Activated CD4-positive, alpha-beta T cell treated with anti-CD3 and anti-CD28 coated beads, Interleukin-2, amount 50 U/mL, for 4 hours (primary cell): Measurements from ENCODE around the gene GRIK4.
A peak's percentile ranks its signal among the peaks of the same experiment; 100 is the strongest.

ENCODE experiments used
- DNase-seq, 2 experiments: peaks; one replicate each; pipeline ENCODE4 v3.0.0-alpha.2; 2020

Gene GRIK4

DNA sequence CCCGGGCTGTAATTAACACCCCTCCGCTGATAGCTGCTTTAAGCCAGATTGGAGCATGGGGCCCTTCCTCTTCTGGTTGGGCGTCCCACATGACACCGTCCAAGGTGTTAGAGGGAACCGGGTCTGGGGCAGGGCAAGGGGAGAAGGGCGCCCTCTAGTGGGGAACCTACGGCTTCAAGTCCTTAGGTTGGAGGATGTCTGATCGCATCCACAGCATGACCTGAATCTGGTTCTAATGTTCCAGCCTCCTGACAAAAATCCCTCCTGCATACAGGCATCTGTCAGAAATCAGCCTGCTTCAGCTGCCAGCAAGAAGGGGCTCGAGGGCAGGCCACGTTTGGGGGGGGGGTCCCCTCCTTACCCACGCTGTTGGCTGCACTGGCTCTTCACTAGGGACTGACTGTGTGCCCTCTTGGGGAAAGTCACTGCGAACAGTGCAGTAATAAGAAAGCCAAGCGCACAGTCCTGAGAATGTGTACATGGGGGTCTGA is 418.2 kb downstream of the GRIK4 start:
- DNase-seq: peak; percentile 9 to 10

GRCh38 chr11:120931057-120931779 is 419.7 kb downstream of the GRIK4 start:
- no peak for DNase-seq

DNA sequence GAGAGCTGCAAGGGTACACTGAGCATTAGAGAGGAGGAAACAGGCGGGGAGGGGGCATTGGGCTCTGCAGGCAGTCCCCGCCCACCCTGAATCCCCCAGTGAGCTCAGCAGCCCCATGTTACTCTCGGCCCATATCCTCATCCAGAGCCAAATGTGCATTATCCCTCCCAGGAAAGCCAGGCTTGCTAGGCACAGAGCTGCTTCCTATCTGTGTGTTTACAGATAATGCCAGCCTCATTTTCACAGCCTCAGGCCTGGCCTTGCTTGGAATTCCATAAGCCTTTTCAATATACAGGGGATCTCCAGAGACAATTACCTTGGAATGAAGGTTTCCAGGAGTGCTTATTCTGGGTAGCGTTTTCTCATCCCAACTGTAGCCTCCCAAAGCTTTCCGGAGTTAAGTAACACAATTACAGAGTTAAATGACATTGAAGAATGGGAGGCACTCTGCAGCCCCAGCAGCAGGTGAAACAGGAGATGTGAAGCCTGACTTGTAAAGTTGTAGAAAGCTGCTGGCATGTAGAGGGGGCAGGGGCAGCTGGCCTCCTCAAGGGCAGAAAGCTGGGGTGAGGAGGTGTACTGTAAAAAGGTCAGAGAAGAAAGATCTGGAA is 420.9 kb downstream of the GRIK4 start:
- no peak for DNase-seq

GRCh38 chr11:120936356-120936755 is 424.8 kb downstream of the GRIK4 start:
- no peak for DNase-seq

DNA sequence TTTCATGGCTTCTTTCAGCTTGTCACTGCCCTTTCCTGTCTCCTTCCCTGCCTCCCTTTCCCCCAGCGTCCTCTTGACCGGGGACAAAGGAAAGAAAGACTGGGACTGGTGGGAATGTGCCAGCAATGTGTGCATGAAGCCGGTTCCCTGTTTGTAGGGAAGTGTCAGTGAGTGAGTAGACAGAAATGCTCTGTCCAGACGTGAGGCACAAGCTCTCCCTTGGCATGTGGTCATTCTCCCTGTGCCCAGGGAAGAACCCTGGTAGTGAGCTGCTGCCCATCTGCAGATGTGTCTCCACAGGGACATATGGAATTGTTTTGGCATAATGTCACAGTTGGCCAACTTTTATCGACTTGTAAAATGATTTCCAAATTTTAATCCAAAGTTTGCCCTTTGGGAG is 426.0 kb downstream of the GRIK4 start:
- DNase-seq: no peak

GRCh38 chr11:120938260-120938659 is 426.7 kb downstream of the GRIK4 start:
- DNase-seq: no peak

GRCh38 chr11:120940160-120940848 is 428.8 kb downstream of the GRIK4 start:
- no peak for DNase-seq

DNA sequence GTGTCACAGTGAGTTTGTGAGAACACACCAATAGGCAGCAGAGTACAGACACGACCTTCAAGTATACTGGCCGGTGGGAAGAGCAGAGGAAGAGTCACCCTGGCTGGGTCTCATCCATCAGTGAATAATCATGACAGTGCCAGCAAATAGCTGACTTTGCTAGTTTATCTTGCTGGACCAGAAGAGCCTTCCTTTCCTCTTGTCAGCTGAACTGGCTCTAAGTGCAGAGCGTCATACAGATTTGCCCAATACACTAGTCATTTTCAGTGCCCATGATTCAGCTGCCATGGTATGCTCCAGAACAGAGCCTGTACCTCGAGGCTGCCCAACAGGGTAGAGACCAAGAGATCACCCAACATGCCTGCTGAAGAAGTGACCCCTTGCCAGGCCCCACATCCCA is 429.5 kb downstream of the GRIK4 start:
- DNase-seq: no peak

- DNase-seq: no peak
These were observed 431.2 kb downstream of the GRIK4 start for GRCh38 chr11:120942701-120943100.

DNA sequence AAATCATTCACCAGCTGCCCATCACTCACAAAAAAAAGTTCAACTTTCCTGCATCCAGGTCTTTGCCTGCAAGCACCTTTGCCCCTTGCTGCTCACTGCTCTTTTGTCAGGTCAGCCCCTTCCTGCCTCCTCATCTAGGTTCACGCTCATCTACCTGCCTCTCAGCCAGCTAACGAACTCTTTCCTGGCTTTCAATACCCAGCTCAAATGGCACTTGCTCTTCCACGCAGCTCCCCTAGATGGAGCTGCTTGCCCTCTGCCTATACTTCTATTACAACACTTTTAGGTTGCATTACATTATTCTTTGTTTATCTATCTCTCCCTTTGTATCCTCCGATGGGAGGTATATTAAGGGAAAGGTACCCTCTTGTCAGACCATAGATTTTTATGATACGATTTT is 433.5 kb downstream of the GRIK4 start:
- no peak for DNase-seq

- no peak for DNase-seq
These were observed 439.3 kb downstream of the GRIK4 start for GRCh38 chr11:120950880-120951279.

- DNase-seq: peak; percentile 39 to 50
These were observed 441.2 kb downstream of the GRIK4 start for GRCh38 chr11:120952461-120953434.

- DNase-seq: no peak
These were observed 442.8 kb downstream of the GRIK4 start for GRCh38 chr11:120954381-120954780.

DNA sequence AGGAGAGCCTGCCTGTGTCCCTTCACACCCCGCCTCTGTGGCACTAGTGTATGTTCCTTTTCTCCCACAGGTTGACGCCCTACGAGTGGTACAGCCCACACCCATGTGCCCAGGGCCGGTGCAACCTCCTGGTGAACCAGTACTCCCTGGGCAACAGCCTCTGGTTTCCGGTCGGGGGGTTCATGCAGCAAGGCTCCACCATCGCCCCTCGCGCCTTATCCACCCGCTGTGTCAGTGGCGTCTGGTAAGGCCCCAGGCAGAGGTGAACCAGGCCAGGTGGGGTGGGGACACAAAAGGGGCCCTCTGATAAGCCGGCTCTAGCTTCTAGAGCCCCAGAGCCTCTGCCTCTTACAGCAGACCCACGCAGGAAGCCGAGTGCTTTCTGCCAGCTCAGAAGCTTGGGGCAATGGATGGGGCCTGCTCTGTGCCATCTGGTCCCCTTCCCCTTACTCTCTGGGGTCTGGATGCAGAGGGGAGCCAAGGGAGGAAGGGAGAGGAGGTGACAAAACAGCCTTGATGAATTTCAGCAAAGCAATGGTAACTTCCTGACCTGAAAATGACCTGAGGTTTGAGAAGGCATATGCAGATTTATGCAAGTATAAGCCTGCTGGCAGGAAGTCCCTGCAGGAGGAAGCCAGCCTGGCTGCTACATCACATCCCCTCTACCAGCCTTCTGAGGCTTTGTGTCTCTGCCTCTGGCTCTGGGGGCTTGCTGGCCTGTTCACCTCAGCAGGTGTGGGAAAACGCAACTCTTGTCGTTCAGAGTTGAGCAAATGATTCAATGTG is 445.4 kb downstream of the GRIK4 start:
- DNase-seq: no peak

DNA sequence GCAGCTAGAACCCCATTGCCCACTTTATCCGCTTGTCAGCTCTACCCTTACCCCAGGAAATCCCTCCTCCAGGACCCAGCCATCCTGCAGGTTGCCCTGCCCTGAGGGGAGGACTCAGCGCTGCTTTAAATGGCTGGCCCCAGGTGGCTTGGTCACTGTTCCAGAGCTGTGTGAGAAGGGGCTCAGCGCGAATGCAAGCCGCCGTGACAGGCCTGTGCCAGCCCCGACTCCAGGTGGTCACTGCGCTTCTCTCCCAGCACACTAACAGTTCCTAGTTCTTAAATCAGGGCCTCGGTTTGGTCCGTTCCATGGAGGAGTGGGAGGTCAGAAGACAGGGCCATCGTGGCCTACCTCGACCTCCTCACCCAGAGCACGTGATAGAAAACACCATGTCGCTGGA is 446.6 kb downstream of the GRIK4 start:
- DNase-seq: no peak

- no peak for DNase-seq
These were observed 447.6 kb downstream of the GRIK4 start for GRCh38 chr11:120959189-120959588.

- no peak for DNase-seq
These were observed 453.3 kb downstream of the GRIK4 start for GRCh38 chr11:120964857-120965256.

- no peak for DNase-seq
These were observed 455.3 kb downstream of the GRIK4 start for GRCh38 chr11:120966840-120967239.

DNA sequence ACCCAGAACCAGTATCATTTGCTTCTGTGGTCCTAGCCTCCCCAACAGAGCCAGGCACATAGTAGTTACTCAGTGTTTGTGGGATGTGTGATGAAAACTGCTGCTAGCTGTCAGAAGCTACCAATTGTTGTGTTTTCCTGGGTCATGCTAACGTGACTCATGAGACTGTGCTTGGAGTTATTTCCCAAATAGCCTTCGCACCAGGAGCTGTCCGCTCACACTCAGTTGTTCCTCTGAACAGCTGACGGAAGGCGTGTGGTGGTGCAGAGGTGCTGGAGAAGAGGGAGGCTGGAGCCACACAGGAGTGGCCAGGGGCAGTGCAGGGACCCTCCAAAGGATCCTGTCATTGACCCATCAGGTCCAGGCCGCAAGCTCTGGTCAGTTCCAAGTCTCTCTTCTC is 458.4 kb downstream of the GRIK4 start:
- no peak for DNase-seq

DNA sequence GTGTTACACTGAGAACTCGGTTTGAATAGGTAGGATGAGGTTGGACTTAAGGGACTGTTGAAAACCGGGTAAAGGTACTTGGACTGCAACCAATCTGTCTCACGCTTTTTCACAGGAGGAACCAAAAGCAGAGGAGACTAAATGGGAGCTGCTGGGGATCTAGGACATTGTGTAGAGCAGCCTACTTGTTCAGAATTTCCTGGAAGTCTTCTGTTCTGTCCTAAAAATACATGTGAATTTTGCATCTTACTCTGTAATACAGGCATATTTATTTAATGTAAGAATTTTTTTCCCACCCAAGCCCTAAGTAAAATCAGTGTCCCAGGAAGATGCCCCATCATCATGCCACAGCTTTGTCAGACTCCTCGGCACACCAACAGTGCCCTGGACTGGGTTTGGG is 460.3 kb downstream of the GRIK4 start:
- DNase-seq: no peak

DNA sequence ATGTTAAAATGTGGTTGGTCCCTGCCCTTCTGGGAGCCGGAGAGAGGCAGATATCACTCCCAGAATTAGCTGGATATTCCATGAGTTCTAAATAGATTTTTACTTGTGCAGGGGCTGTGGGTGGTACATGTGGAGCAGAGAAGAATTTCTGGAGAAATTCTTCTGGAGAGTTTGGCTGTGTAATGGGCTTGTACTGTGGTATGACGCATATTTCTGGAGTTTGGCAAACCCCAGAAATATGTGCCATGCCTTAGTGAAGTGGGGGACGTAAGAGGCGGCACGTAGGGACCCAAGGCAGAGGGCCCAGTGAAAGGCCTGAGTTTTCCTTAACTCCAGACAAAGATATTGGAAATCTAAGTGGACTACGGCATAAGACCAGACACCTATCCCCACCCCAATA is 461.1 kb downstream of the GRIK4 start:
- DNase-seq: no peak

DNA sequence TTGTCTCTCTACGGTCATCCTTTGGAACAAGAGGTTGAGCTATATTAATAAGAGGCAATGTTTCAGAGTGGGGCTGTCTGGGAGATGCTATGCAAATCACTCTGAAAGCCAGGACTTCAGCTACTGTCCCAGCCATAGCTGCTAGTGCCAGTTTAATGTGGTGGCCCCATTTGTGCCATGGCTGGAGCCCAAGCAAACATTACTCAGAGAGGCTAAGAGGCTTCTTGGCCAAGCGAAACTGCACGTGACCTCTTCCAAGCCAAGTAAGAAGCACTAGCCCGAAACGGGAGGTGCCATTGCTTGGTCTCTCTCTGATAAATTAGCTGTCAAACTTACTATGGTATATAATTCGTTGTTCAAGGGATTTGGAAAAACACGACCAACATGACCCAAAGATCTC is 462.0 kb downstream of the GRIK4 start:
- no peak for DNase-seq
